HepG2 (cell line): ENCODE results near the gene DCUN1D3. TPM values are rescaled to one million over a fixed set of nuclear protein-coding genes. Genes with fewer than 3 reads are reported as not detected.

Experiments used
- ATAC-seq: fragments of 200-7000 bp; cut with Tn5 transposase; 3 replicates; pipeline ENCODE4 v1.9.1; 2020; ENCODE audit warnings: mild to moderate bottlenecking, moderate library complexity
- BruUV-seq: library from RNA; stranded (reverse); fragments of 400-500 nt; replicated peaks from 2 replicates; lab custom pipeline; 2021; lab: Mats Ljungman, UMichigan
- CTCF ChIA-PET: fragments of 300-600 bp; formaldehyde crosslinking; extraction: SDS; loops from one replicate; lab custom pipeline; 2021; ENCODE audit warnings: low total read pairs, inconsistent platforms, low intra/inter-chr PET ratio; lab: Yijun Ruan, JAX
- POLR2A ChIA-PET: fragments of 350-600 bp; sonication (Branson Sonifier 250); formaldehyde crosslinking; loops from one replicate; lab custom pipeline; 2020; ENCODE audit warnings: antibody characterized with exemption, inconsistent platforms; lab: Yijun Ruan, JAX
- DNase-seq: peaks from one replicate; pipeline ENCODE4 v3.0.0-alpha.2; 2015; ENCODE audit warnings: low spot score
- FAIRE-seq: peaks from 3 replicates; lab custom pipeline; 2011; peaks lifted over from hg19 to GRCh38; lab: Jason Lieb, UNC
- H2AFZ ChIP-seq: one replicate; pipeline ENCODE4 v1.6.1; 2011; ENCODE audit warnings: low read length, inconsistent platforms
- H3K27ac ChIP-seq: fragments of 300-600 bp; 3 replicates; pipeline ENCODE4 v1.8.0; 2011; ENCODE audit warnings: mixed run types, mild to moderate bottlenecking, mixed read lengths, low read length, inconsistent platforms; ENCODE audit not compliant: insufficient read depth; ENCODE audit errors: extremely low read length
- H3K27me3 ChIP-seq, 2 experiments: fragments of 200-600 bp in 1 of 2; 2 replicates in 1 of 2; 3 replicates in 1 of 2; pipeline versions ENCODE4 v1.6.0 to v1.8.0; 2011; ENCODE audit warnings: low read length in 2 of 2, mild to moderate bottlenecking in 2 of 2, moderate library complexity in 2 of 2, inconsistent platforms in 1 of 2; ENCODE audit not compliant: insufficient read depth in 2 of 2, control insufficient read depth in 1 of 2
- H3K36me3 ChIP-seq, 2 experiments: fragments of 200-600 bp in 1 of 2; replicated peaks in 1 of 2; 2 replicates in 1 of 2; 3 replicates in 1 of 2; pipeline versions ENCODE4 v1.5.1 to v1.8.0; 2011; ENCODE audit warnings: low read length in 2 of 2, inconsistent platforms in 1 of 2; ENCODE audit not compliant: insufficient read depth in 2 of 2, control insufficient read depth in 1 of 2
- H3K4me1 ChIP-seq: 2 replicates; pipeline ENCODE4 v1.5.1; 2012; ENCODE audit warnings: low read length, inconsistent platforms; ENCODE audit not compliant: insufficient read depth
- H3K4me2 ChIP-seq: 2 replicates; pipeline ENCODE4 v1.6.0; 2011; ENCODE audit warnings: low read depth, low read length, inconsistent platforms
- H3K4me3 ChIP-seq, 3 experiments: fragments of 200-600 bp in 1 of 3; sonication (generic), shearing (Covaris generic) in 1 of 3; replicated peaks in 1 of 3; 2 replicates each; pipeline ENCODE4 v1.5.1; 2011 to 2016; ENCODE audit warnings: low read length in 3 of 3, inconsistent platforms in 2 of 3, low read depth in 2 of 3, mild to moderate bottlenecking in 2 of 3, control low read depth in 1 of 3, mixed read lengths in 1 of 3; ENCODE audit not compliant: insufficient read depth in 1 of 3
- H3K79me2 ChIP-seq: one replicate; pipeline ENCODE4 v1.6.1; 2011; ENCODE audit warnings: low read length, inconsistent platforms; ENCODE audit not compliant: insufficient read depth
- H3K9ac ChIP-seq: 2 replicates; pipeline ENCODE4 v1.6.0; 2011; ENCODE audit warnings: mild to moderate bottlenecking, low read depth, low read length, inconsistent platforms; ENCODE audit not compliant: insufficient read depth
- H3K9me3 ChIP-seq: 2 replicates; pipeline ENCODE4 v1.5.1; 2012; ENCODE audit warnings: mild to moderate bottlenecking, low read length
- H4K20me1 ChIP-seq: 2 replicates; pipeline ENCODE4 v1.6.0; 2011; ENCODE audit warnings: inconsistent platforms, mild to moderate bottlenecking, low read length, moderate library complexity; ENCODE audit not compliant: insufficient read depth
- BRD4 ChIP-seq: sonication (generic); formaldehyde crosslinking; IDR thresholded peaks from 2 replicates; pipeline ENCODE4 v1.4.0; 2020; ENCODE audit warnings: missing genetic modification reagents
- ELF3 ChIP-seq: IDR thresholded peaks from 2 replicates; pipeline ENCODE4 v1.6.1; 2016; ENCODE audit warnings: missing genetic modification reagents, missing compliant biosample characterization
- GATAD2A ChIP-seq: IDR thresholded peaks from 2 replicates; pipeline ENCODE4 v1.6.1; 2016
- HDAC2 ChIP-seq: sonication (generic); formaldehyde crosslinking; IDR thresholded peaks from 2 replicates; pipeline ENCODE4 v1.4.0; 2020; ENCODE audit warnings: missing genetic modification reagents
- LCORL ChIP-seq, 2 experiments: fragments of 450-650 bp in 1 of 2; sonication (generic) in 1 of 2; formaldehyde crosslinking in 1 of 2; IDR thresholded peaks; 2 replicates each; pipeline versions ENCODE4 v1.5.0 to v1.6.1; 2017 to 2020; ENCODE audit warnings: antibody characterized with exemption in 1 of 2, missing genetic modification reagents in 1 of 2
- NFE2L1 ChIP-seq: sonication (generic); formaldehyde crosslinking; IDR thresholded peaks from 2 replicates; pipeline ENCODE4 v1.4.0; 2020; ENCODE audit warnings: missing genetic modification reagents, mild to moderate bottlenecking, borderline replicate concordance
- RBM22 ChIP-seq: fragments of 200-400 bp; formaldehyde crosslinking; optimal IDR thresholded peaks from 2 replicates; pipeline ENCODE3; 2017; ENCODE audit warnings: mild to moderate bottlenecking, low read length, moderate library complexity
- RCOR2 ChIP-seq: IDR thresholded peaks from 2 replicates; pipeline ENCODE4 v1.6.1; 2016; ENCODE audit warnings: missing biosample characterization, missing genetic modification reagents
- SMC3 ChIP-seq: IDR thresholded peaks from 2 replicates; pipeline ENCODE4 v1.6.1; 2011; ENCODE audit warnings: low read length, improper control_type of control experiment
- TBX3 ChIP-seq: fragments of 450-650 bp; IDR thresholded peaks from 2 replicates; pipeline ENCODE4 v1.6.1; 2017; ENCODE audit warnings: antibody characterized with exemption, mild to moderate bottlenecking, inconsistent platforms, borderline replicate concordance
- TCF12 ChIP-seq, 2 experiments: fragments of 450-650 bp in 1 of 2; sonication (generic) in 1 of 2; formaldehyde crosslinking in 1 of 2; IDR thresholded peaks; 2 replicates each; pipeline versions ENCODE4 v1.6.1 to v1.8.0; 2017 to 2022; ENCODE audit warnings: antibody characterized with exemption in 1 of 2, mild to moderate bottlenecking in 1 of 2, missing genetic modification reagents in 1 of 2, moderate library complexity in 1 of 2
- ZNF503 ChIP-seq: sonication (generic); formaldehyde crosslinking; IDR thresholded peaks from 2 replicates; pipeline ENCODE4 v1.4.0; 2020; ENCODE audit warnings: missing genetic modification reagents
- WGBS: methylation state at CpG from one replicate; pipeline ENCODE4 v1.1.6; 2017; ENCODE audit warnings: low lambda C conversion rate; 5-methylcytosine and 5-hydroxymethylcytosine counted together
- in situ Hi-C: cut with HindIII; loops from 2 replicates; pipeline ENCODE4 v1.10.0; 2017; ENCODE audit warnings: low pct_unique_long_range_greater_than_20kb; ENCODE audit not compliant: extremely low pct_ligation_motif_present
- intact Hi-C: fragments of 100-400 bp; cut with micrococcal nuclease; formaldehyde crosslinking; loops from one replicate; pipeline ENCODE4 v1.10.0; 2022; ENCODE audit not compliant: unreplicated experiment
- polyA plus RNA-seq, 8 experiments: library from polyadenylated mRNA; depleted of rRNA in 3 of 8; stranded (reverse) in 7 of 8; unstranded in 1 of 8; fragments of >200 nt; fragmentation: Illumina TruSeq in 4 of 8; extraction: Trizol in 4 of 8; gene quantifications; 2 replicates each; pipeline versions ENCODE4 v1.2.1 to v1.2.3, GENCODE V29; 2011 to 2016; ENCODE audit warnings: low read depth in 4 of 8, missing spikeins in 1 of 8, mixed read lengths in 1 of 8; ENCODE audit not compliant: insufficient read depth in 1 of 8
- total RNA-seq, 5 experiments: library from RNA; depleted of rRNA; stranded (reverse); fragments of >200 nt; fragmentation: Illumina TruSeq; extraction: Trizol; gene quantifications; 2 replicates each; pipeline ENCODE4 v1.2.3, GENCODE V29; 2016; ENCODE audit warnings: low read depth in 1 of 5

DCUN1D3 gene
- total and polyA plus RNA-seq, 2 of the 13 experiments (the other 11 are each of a cell fraction or from before 2014, with no cell fraction given): 5.0 to 19.3 TPM

DNA sequence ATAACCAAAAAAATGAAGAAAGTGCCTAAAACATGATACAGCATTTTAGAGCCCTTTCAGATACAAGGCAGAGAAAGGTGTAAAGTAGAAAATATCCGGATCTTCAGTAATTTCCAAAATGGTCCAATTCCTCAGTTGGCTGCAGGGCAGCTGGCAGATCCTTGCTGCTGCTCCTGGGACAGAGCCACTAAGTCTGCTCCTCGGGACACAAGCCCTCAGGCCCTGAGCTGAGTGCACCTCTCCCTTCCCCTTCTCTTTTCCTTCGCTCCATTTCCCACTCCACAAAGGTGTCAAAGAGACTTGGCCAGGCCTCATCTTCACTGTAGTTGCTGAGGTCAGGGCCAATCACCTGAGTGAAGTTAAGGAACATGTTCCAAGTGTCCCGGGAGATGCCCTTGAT is 40.5 kb downstream of the DCUN1D3 start:
- H3K36me3 ChIP-seq: peaks cover 29 to 46% of the 10 kb centered on the region in 2 experiments
- CTCF ChIA-PET: no interaction called here
- H3K4me1 ChIP-seq: peaks cover 12% of the 10 kb centered on the region
- no TSS peak for BruUV-seq
- in situ Hi-C loops: no loop called here
- H3K4me3 ChIP-seq: no peak overlapping the region
- H2AFZ ChIP-seq: no peak overlapping the region
- FAIRE-seq (no peak), ATAC-seq (no peak), DNase-seq (no peak)
- no peak overlapping the region for H3K27ac ChIP-seq
- no peak overlapping the region for H3K9ac ChIP-seq
- H3K27me3 ChIP-seq: no peaks in the 10 kb centered on the region
- H3K4me2 ChIP-seq: no peak overlapping the region
- peaks cover 12% of the 10 kb centered on the region for H3K79me2 ChIP-seq
- POLR2A ChIA-PET: no interaction called here
- H3K9me3 ChIP-seq: no peaks in the 10 kb centered on the region
- 90% methylated on average over 4 of the region's 4 CpGs for WGBS
- no peak for TF ChIP-seq SMC3
- TF ChIP-seq RBM22: no peak
- 0 out of 2 replicates have a peak, but pooled peaks have one; percentile 21 for TF ChIP-seq TBX3
- no peak for TF ChIP-seq ELF3 (CRISPR knock-in tag)
- no peaks in the 10 kb centered on the region for H4K20me1 ChIP-seq
- intact Hi-C loops: no loop called here

- no peak for ATAC-seq
- TF ChIP-seq BRD4 (CRISPR knock-in tag): no peak
- no peak for TF ChIP-seq HDAC2 (CRISPR knock-in tag)
- no peak for TF ChIP-seq NFE2L1
- peak; percentile 47; the same call in 1 of the 2 replicates for TF ChIP-seq LCORL (IDR thresholded peaks at IDR 0.05)
- no peak for TF ChIP-seq LCORL (CRISPR knock-in tag; IDR thresholded peaks at IDR 0.05)
- TF ChIP-seq RCOR2 (CRISPR knock-in tag): no peak
- no peak for TF ChIP-seq ZNF503 (CRISPR knock-in tag)
- TF ChIP-seq GATAD2A (CRISPR knock-in tag): no peak
- no peak for TF ChIP-seq TCF12 (IDR thresholded peaks at IDR 0.05)
- no peak for TF ChIP-seq TCF12 (CRISPR knock-in tag; IDR thresholded peaks at IDR 0.05)
- H3K27me3 ChIP-seq: no peaks in the 10 kb centered on the region
- no TSS peak for BruUV-seq
- H3K27ac ChIP-seq: no peak overlapping the region
- H3K4me3 ChIP-seq: no peak overlapping the region
- no peak for DNase-seq
- H3K4me1 ChIP-seq: peaks cover 17% of the 10 kb centered on the region
- H3K9ac ChIP-seq: no peak overlapping the region
- 96% methylated on average over 3 of the region's 3 CpGs for WGBS
- no peaks in the 10 kb centered on the region for H3K9me3 ChIP-seq
- FAIRE-seq: no peak
- no peak overlapping the region for H2AFZ ChIP-seq
- POLR2A ChIA-PET: no interaction called here
- peaks cover 27 to 46% of the 10 kb centered on the region in 2 experiments for H3K36me3 ChIP-seq
- in situ Hi-C loops: no loop called here
- H4K20me1 ChIP-seq: no peaks in the 10 kb centered on the region
- H3K79me2 ChIP-seq: peaks cover 8% of the 10 kb centered on the region
- intact Hi-C loops: no loop called here
- CTCF ChIA-PET: no interaction called here
- no peak overlapping the region for H3K4me2 ChIP-seq
Measured at GRCh38 chr16:20859229-20859628, 40.9 kb downstream of the DCUN1D3 start.
